KG1 (cell line): ENCODE results near the gene ATRNL1.
"Not testable (repeated sequence)": the region's sequence is repeated elsewhere in the genome, so short reads cannot be mapped to it uniquely, and the experiment has no call there.

Source experiments
- DNase-seq: peaks from one replicate; lab custom pipeline; 2025; lab: John Stamatoyannopoulos, UW

Gene ATRNL1

GRCh38 chr10:115771755-115772154, 678.6 kb downstream of the ATRNL1 start:
- DNase-seq, result no peak

GRCh38 chr10:115772606-115773005, 679.4 kb downstream of the ATRNL1 start:
- DNase-seq, result no peak

GRCh38 chr10:115773832-115774231, 680.7 kb downstream of the ATRNL1 start:
- no peak for DNase-seq

- no peak for DNase-seq
These were observed 681.6 kb downstream of the ATRNL1 start for GRCh38 chr10:115774721-115775120.

GRCh38 chr10:115777646-115778045, 684.5 kb downstream of the ATRNL1 start:
- no peak for DNase-seq

- no peak for DNase-seq
These were observed 697.1 kb downstream of the ATRNL1 start for GRCh38 chr10:115790220-115790619.

- no peak for DNase-seq
These were observed 702.8 kb downstream of the ATRNL1 start for GRCh38 chr10:115795964-115796363.

- DNase-seq, result no peak
These were observed 708.3 kb downstream of the ATRNL1 start for GRCh38 chr10:115801457-115801856.

GRCh38 chr10:115801992-115802391, 708.8 kb downstream of the ATRNL1 start:
- no peak for DNase-seq

- DNase-seq, result no peak
These were observed 709.7 kb downstream of the ATRNL1 start for GRCh38 chr10:115802911-115803310.

GRCh38 chr10:115814542-115814941, 721.4 kb downstream of the ATRNL1 start:
- no peak for DNase-seq

GRCh38 chr10:115818012-115818411, 724.8 kb downstream of the ATRNL1 start:
- no peak for DNase-seq

GRCh38 chr10:115826396-115826795, 733.2 kb downstream of the ATRNL1 start:
- no peak for DNase-seq

GRCh38 chr10:115827231-115828009, 734.3 kb downstream of the ATRNL1 start:
- no peak for DNase-seq

- not testable (repeated sequence) for DNase-seq
These were observed 735.0 kb downstream of the ATRNL1 start for GRCh38 chr10:115828182-115828581.

- DNase-seq, result no peak
These were observed 736.5 kb downstream of the ATRNL1 start for GRCh38 chr10:115829521-115830205.

- no peak for DNase-seq
These were observed 737.3 kb downstream of the ATRNL1 start for GRCh38 chr10:115830265-115830970.

- no peak for DNase-seq
These were observed 737.9 kb downstream of the ATRNL1 start for GRCh38 chr10:115831016-115831415.

GRCh38 chr10:115833119-115833518, 740.0 kb downstream of the ATRNL1 start:
- DNase-seq, result no peak

- no peak for DNase-seq
These were observed 751.4 kb downstream of the ATRNL1 start for GRCh38 chr10:115844591-115844990.

- no peak for DNase-seq
These were observed 752.8 kb downstream of the ATRNL1 start for GRCh38 chr10:115845921-115846320.

GRCh38 chr10:115846528-115846927, 753.4 kb downstream of the ATRNL1 start:
- no peak for DNase-seq

- DNase-seq, result no peak
These were observed 756.0 kb downstream of the ATRNL1 start for GRCh38 chr10:115849197-115849596.
